Smooth muscle cell (in vitro differentiated cells): ENCODE measurements around the gene JMJD1C. TPM values are rescaled to one million over a fixed set of nuclear protein-coding genes. Genes with fewer than 3 reads are reported as not detected.

Experiments used
- DNase-seq: peaks from one replicate; lab custom pipeline; 2025; ENCODE audit not compliant: unreplicated experiment; lab: John Stamatoyannopoulos, UW
- H2AFZ ChIP-seq: fragments of 200-600 bp; sonication (generic); 2 replicates; pipeline ENCODE4 v1.6.0; 2016; ENCODE audit warnings: antibody characterized with exemption, low read depth, mild to moderate bottlenecking
- H3F3A ChIP-seq: fragments of 200-600 bp; sonication (generic); 2 replicates; pipeline ENCODE4 v1.6.0; 2017; ENCODE audit warnings: antibody characterized with exemption, low read depth
- H3K27ac ChIP-seq: fragments of 200-600 bp; sonication (generic); 2 replicates; pipeline ENCODE4 v1.5.1; 2016; ENCODE audit warnings: low read depth, mild to moderate bottlenecking
- H3K27me3 ChIP-seq: fragments of 200-600 bp; sonication (generic); 2 replicates; pipeline ENCODE4 v1.6.1; 2016; ENCODE audit warnings: low read depth, mild to moderate bottlenecking
- H3K36me3 ChIP-seq: fragments of 200-600 bp; sonication (generic); 2 replicates; pipeline ENCODE4 v1.5.1; 2016; ENCODE audit warnings: low read depth
- H3K4me1 ChIP-seq: fragments of 200-600 bp; sonication (generic); 2 replicates; pipeline ENCODE4 v1.5.1; 2016; ENCODE audit warnings: low read depth
- H3K4me2 ChIP-seq: fragments of 200-600 bp; sonication (generic); 2 replicates; pipeline ENCODE4 v1.6.0; 2016; ENCODE audit warnings: mild to moderate bottlenecking
- H3K4me3 ChIP-seq: fragments of 200-600 bp; sonication (generic); 2 replicates; pipeline ENCODE4 v1.5.1; 2016; ENCODE audit warnings: mild to moderate bottlenecking
- H3K79me2 ChIP-seq: fragments of 200-600 bp; sonication (generic); 2 replicates; pipeline ENCODE4 v1.6.0; 2016; ENCODE audit warnings: low read depth, mild to moderate bottlenecking
- H3K9ac ChIP-seq: fragments of 200-600 bp; sonication (generic); 2 replicates; pipeline ENCODE4 v1.6.0; 2016; ENCODE audit warnings: low read depth
- H3K9me3 ChIP-seq: fragments of 200-600 bp; sonication (generic); replicated peaks from 2 replicates; pipeline ENCODE4 v1.5.1; 2016; ENCODE audit warnings: low read depth
- H4K20me1 ChIP-seq: fragments of 200-600 bp; sonication (generic); 2 replicates; pipeline ENCODE4 v1.6.0; 2016; ENCODE audit warnings: low read depth
- WGBS: methylation state at CpG from one replicate; pipeline ENCODE4 v1.1.7; 2016; ENCODE audit warnings: low lambda C conversion rate; 5-methylcytosine and 5-hydroxymethylcytosine counted together
- polyA plus RNA-seq: library from polyadenylated mRNA; unstranded; fragments of >200 nt; fragmentation: Nextera tagmentation; extraction: Ambion mirVana; gene quantifications from 2 replicates; pipeline ENCODE4 v1.2.1, GENCODE V29; 2016
- total RNA-seq: library from RNA; depleted of rRNA; stranded (reverse); fragments of >200 nt; gene quantifications from 2 replicates; pipeline ENCODE4 v1.2.3, GENCODE V29; 2014
- TF ChIP-seq, protein P1 (sequence below): fragments of 200-600 bp; sonication (generic); IDR thresholded peaks from 2 replicates; pipeline ENCODE4 v1.5.1; 2017; ENCODE audit warnings: borderline replicate concordance, mild to moderate bottlenecking, antibody characterized with exemption; ENCODE audit not compliant: insufficient read depth, poor library complexity, severe bottlenecking

Gene JMJD1C
- total and polyA plus RNA-seq, 2 experiments from 2014 or later = 28.5 to 132 TPM

GRCh38 chr10:63369711-63370110 is 96.1 kb downstream of the JMJD1C start:
- H4K20me1 ChIP-seq = peaks cover 87% of the 10 kb centered on the region
- TF ChIP-seq, protein P1, sequence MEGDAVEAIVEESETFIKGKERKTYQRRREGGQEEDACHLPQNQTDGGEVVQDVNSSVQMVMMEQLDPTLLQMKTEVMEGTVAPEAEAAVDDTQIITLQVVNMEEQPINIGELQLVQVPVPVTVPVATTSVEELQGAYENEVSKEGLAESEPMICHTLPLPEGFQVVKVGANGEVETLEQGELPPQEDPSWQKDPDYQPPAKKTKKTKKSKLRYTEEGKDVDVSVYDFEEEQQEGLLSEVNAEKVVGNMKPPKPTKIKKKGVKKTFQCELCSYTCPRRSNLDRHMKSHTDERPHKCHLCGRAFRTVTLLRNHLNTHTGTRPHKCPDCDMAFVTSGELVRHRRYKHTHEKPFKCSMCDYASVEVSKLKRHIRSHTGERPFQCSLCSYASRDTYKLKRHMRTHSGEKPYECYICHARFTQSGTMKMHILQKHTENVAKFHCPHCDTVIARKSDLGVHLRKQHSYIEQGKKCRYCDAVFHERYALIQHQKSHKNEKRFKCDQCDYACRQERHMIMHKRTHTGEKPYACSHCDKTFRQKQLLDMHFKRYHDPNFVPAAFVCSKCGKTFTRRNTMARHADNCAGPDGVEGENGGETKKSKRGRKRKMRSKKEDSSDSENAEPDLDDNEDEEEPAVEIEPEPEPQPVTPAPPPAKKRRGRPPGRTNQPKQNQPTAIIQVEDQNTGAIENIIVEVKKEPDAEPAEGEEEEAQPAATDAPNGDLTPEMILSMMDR = no peak

GRCh38 chr10:63368365-63368764 is 97.4 kb downstream of the JMJD1C start:
- no peak overlapping the region for H3K4me3 ChIP-seq
- H3K4me2 ChIP-seq = no peak overlapping the region
- 99% methylated on average over 4 of the region's 4 CpGs for WGBS
- peaks cover 77% of the 10 kb centered on the region for H4K20me1 ChIP-seq
- H3K4me1 ChIP-seq = no peaks in the 10 kb centered on the region
- no peak overlapping the region for H2AFZ ChIP-seq
- H3K9me3 ChIP-seq = no peaks in the 10 kb centered on the region
- TF ChIP-seq, protein P1 = no peak
- no peaks in the 10 kb centered on the region for H3K27me3 ChIP-seq
- no peak overlapping the region for H3K27ac ChIP-seq
- no peak overlapping the region for H3K9ac ChIP-seq
- no peak for DNase-seq
- H3K79me2 ChIP-seq = peaks cover 91% of the 10 kb centered on the region
- no peaks in the 10 kb centered on the region for H3K36me3 ChIP-seq
- no peaks in the 10 kb centered on the region for H3F3A ChIP-seq

More at GRCh38 chr10:63369711-63370110, 96.1 kb downstream of the JMJD1C start:
- Histone ChIP-seq H3K27me3 (no peaks in the 10 kb centered on the region), H3K79me2 (peaks cover 96% of the 10 kb centered on the region), H3K4me2 (no peak overlapping the region), H2AFZ (no peak overlapping the region), H3F3A (no peaks in the 10 kb centered on the region), H3K9ac (no peak overlapping the region), H3K4me1 (no peaks in the 10 kb centered on the region), H3K4me3 (no peak overlapping the region), H3K9me3 (no peaks in the 10 kb centered on the region), H3K36me3 (no peaks in the 10 kb centered on the region), H3K27ac (no peak overlapping the region)
- 69% methylated on average over 2 of the region's 2 CpGs for WGBS
- no peak for DNase-seq

GRCh38 chr10:63366933-63367332 is 98.8 kb downstream of the JMJD1C start:
- Histone ChIP-seq H3K4me1 (no peaks in the 10 kb centered on the region), H4K20me1 (peaks cover 74% of the 10 kb centered on the region), H3K4me3 (no peak overlapping the region), H3K9ac (no peak overlapping the region), H3K9me3 (no peaks in the 10 kb centered on the region), H2AFZ (no peak overlapping the region), H3F3A (no peaks in the 10 kb centered on the region), H3K79me2 (peaks cover 89% of the 10 kb centered on the region), H3K27me3 (no peaks in the 10 kb centered on the region), H3K36me3 (no peaks in the 10 kb centered on the region), H3K4me2 (no peak overlapping the region), H3K27ac (no peak overlapping the region)
- TF ChIP-seq, protein P1 = no peak
- DNase-seq = no peak
- 96% methylated on average over 1 of the region's 1 CpG for WGBS
